ENCODE results near the gene STARD10.

Gene STARD10

GRCh38 chr11:72774499-72774898 lies 19.3 kb downstream of the STARD10 start:
- TF ChIP-seq CTCF (IDR thresholded peaks at IDR 0.05; ENCODE audit: low read depth, low read length, missing control alignments): no peak
- no peak for DNase-seq (ENCODE audit: extremely low read depth, low read depth)
- H3K4me3 ChIP-seq (replicated peaks; ENCODE audit: low read depth, low read length): no peak overlapping the region

- DNase-seq (ENCODE audit: extremely low read depth, low read depth): no peak
- no peak for TF ChIP-seq CTCF (IDR thresholded peaks at IDR 0.05; ENCODE audit: low read depth, low read length, missing control alignments)
- H3K4me3 ChIP-seq (replicated peaks; ENCODE audit: low read depth, low read length): no peak overlapping the region
These were observed 20.2 kb downstream of the STARD10 start for GRCh38 chr11:72773696-72774095.

- no peak overlapping the region for H3K4me3 ChIP-seq (replicated peaks; ENCODE audit: low read depth, low read length)
- no peak for DNase-seq (ENCODE audit: extremely low read depth, low read depth)
- TF ChIP-seq CTCF (IDR thresholded peaks at IDR 0.05; ENCODE audit: low read depth, low read length, missing control alignments): no peak
These were observed 20.6 kb downstream of the STARD10 start for GRCh38 chr11:72773291-72773690.

- TF ChIP-seq CTCF (IDR thresholded peaks at IDR 0.05; ENCODE audit: low read depth, low read length, missing control alignments): no peak
- H3K4me3 ChIP-seq (replicated peaks; ENCODE audit: low read depth, low read length): no peak overlapping the region
- DNase-seq (ENCODE audit: extremely low read depth, low read depth): no peak
These were observed 21.8 kb downstream of the STARD10 start for GRCh38 chr11:72772059-72772458.

GRCh38 chr11:72771507-72771906 lies 22.3 kb downstream of the STARD10 start:
- TF ChIP-seq CTCF (IDR thresholded peaks at IDR 0.05; ENCODE audit: low read depth, low read length, missing control alignments): no peak
- DNase-seq (ENCODE audit: extremely low read depth, low read depth): no peak
- H3K4me3 ChIP-seq (replicated peaks; ENCODE audit: low read depth, low read length): no peak overlapping the region

- TF ChIP-seq CTCF (IDR thresholded peaks at IDR 0.05; ENCODE audit: low read depth, low read length, missing control alignments): no peak
- H3K4me3 ChIP-seq (replicated peaks; ENCODE audit: low read depth, low read length): no peak overlapping the region
- DNase-seq (ENCODE audit: extremely low read depth, low read depth): no peak
These were observed 23.0 kb downstream of the STARD10 start for GRCh38 chr11:72770799-72771198.

- H3K4me3 ChIP-seq (replicated peaks; ENCODE audit: low read depth, low read length): no peak overlapping the region
- DNase-seq (ENCODE audit: extremely low read depth, low read depth): no peak
- TF ChIP-seq CTCF (IDR thresholded peaks at IDR 0.05; ENCODE audit: low read depth, low read length, missing control alignments): no peak
These were observed 24.2 kb downstream of the STARD10 start for GRCh38 chr11:72769680-72770079.

Data from HFF-Myc (cell line).